ENCODE results near the gene SH3GL2.

The SH3GL2 gene

DNA sequence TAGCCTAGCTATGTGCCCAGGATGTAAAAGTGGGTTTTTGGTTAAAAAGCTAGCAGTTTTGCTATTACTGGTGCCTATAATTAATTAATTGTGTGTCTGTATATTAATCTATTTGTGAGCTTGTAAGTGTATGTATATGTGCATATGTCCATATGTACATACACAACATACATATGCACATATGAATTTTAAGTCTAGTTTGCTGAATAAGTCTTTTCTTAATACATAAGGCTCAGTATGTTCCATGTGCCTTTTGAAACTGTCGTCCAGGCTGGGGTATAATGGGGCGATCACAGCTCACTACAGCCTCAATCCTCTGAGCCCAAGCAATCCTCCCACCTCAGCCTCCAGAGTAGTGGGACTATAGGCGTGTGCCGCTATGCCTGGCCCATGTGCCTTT lies 10.1 kb downstream of the SH3GL2 start:
- no peaks in the 10 kb centered on the region for H3K9me3 Mint-ChIP-seq (ENCODE audit: low read depth)
- H3K4me1 Mint-ChIP-seq (ENCODE audit: low read depth) = no peaks in the 10 kb centered on the region
- H3K27me3 Mint-ChIP-seq = no peaks in the 10 kb centered on the region
- no peak overlapping the region for H3K4me3 Mint-ChIP-seq
- H3K27ac Mint-ChIP-seq = no peak overlapping the region
- H3K36me3 Mint-ChIP-seq = no peaks in the 10 kb centered on the region

DNA sequence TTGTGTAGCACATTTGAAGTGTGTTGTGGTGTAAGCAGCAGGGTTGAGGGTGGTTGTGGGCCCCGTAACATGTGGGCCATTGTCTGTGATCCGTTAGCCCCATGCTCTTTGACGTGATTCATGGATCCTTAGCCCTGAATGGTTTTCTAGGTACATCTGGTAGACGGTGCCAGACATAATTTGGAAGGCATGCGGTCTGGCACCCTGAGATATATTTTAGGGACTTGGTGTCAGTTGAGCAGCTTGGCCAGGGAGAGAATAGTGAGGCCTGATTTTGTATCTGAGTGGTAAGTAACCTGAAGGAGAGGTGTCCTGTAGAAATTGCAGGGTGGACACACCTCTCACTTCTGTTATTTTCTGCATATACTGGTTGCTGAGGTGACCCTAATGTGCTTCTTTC lies 10.9 kb downstream of the SH3GL2 start:
- H3K4me1 Mint-ChIP-seq (ENCODE audit: low read depth) = no peaks in the 10 kb centered on the region
- H3K9me3 Mint-ChIP-seq (ENCODE audit: low read depth) = no peaks in the 10 kb centered on the region
- H3K4me3 Mint-ChIP-seq = no peak overlapping the region
- no peaks in the 10 kb centered on the region for H3K27me3 Mint-ChIP-seq
- H3K36me3 Mint-ChIP-seq = no peaks in the 10 kb centered on the region
- no peak overlapping the region for H3K27ac Mint-ChIP-seq

DNA sequence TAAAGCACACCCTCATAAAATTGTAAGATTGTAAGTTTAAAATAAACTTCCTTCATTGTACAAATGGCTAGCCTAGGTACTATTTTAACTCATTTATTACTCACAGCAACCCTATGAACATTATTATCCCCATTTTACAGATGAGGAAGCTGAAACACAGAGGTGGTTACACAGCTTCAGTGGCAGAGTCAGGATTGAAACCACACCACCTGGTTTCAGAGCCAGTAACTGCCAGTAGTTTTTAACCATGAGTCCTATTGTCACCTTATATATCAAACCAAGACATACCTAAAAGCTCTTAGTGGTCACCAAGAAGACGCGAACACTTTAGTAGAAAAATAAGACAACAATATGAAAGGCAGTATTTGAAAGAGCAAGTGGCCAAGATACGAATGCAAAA lies 16.1 kb downstream of the SH3GL2 start:
- Mint-ChIP-seq H3K27me3 (no peaks in the 10 kb centered on the region), H3K4me1 (ENCODE audit: low read depth) (no peaks in the 10 kb centered on the region), H3K4me3 (no peak overlapping the region), H3K36me3 (no peaks in the 10 kb centered on the region), H3K9me3 (ENCODE audit: low read depth) (no peaks in the 10 kb centered on the region), H3K27ac (no peak overlapping the region)

DNA sequence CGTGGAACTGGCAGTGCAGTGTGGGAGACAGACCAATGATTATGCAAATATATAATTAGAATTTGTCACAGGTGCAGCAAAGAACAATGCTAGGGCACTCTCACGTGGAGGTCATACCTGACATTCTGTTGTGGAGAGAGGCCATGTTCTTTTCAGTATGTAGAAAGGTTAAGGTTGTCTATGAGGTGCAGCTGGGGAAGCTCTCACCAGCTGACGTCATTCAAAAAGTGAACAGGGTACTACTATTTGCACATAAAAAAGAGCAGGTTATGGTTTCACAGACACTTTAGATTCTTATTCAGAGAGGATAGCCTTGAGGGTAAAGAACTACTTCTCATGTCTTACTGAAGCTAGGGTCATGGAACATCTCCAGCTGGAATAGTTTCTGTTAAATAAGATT lies 19.1 kb downstream of the SH3GL2 start:
- no peak overlapping the region for H3K27ac Mint-ChIP-seq
- H3K27me3 Mint-ChIP-seq = peaks cover 2% of the 10 kb centered on the region
- no peaks in the 10 kb centered on the region for H3K4me1 Mint-ChIP-seq (ENCODE audit: low read depth)
- H3K36me3 Mint-ChIP-seq = no peaks in the 10 kb centered on the region
- no peak overlapping the region for H3K4me3 Mint-ChIP-seq
- H3K9me3 Mint-ChIP-seq (ENCODE audit: low read depth) = peaks cover 5% of the 10 kb centered on the region

DNA sequence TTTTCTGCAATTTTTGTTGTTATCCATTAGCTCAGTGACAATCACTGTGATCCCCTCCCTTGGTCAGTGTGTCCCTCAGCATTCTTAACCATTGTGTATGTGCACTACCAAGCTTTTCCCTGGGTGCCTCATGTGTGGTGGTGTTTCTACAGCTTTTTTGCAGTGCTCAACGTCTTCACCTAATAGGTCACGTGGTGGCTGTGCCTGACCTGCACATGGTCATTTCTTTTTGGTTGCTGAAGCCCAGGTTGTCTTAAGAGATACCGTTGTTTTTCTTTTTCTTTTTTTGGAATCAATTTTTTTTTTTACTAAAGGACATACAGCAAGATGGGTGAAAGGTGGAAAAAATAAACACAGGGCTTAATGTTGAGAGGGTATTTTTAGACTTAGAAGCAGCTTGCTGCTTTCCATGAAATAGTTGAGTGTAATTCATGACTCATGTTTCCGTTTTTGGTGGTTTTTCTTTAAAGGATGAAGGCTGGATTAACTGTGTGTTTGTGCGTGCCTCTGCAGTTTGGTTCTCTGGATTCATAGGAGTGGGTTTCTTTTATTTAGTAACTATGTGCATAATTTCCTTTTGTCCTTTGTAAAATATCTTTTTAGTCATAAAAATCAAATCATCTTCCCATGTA lies 22.2 kb downstream of the SH3GL2 start:
- Mint-ChIP-seq H3K27me3 (peaks cover 4% of the 10 kb centered on the region), H3K36me3 (no peaks in the 10 kb centered on the region), H3K27ac (no peak overlapping the region), H3K4me1 (ENCODE audit: low read depth) (no peaks in the 10 kb centered on the region), H3K4me3 (no peak overlapping the region), H3K9me3 (ENCODE audit: low read depth) (peaks cover 9% of the 10 kb centered on the region)

DNA sequence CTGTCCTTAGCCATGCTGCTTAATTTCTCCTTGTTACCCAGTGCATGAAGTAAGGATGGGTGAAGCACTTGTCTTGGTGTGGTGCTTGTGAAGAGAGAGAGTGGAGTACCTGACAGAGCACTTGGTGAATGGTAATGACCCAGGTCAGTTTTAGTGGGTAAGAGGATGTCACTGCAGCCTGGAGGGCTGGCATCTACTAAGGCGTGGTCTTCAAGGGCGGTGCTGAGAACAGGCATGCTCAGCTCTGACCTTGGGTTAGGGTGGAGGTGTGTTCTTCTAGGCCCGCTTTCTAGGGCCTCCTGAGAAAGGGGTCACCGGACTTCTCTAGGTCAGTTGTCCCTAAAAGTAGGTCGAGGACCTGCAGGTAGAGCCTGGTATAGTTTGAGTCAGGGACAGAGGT lies 25.7 kb downstream of the SH3GL2 start:
- H3K4me3 Mint-ChIP-seq = no peak overlapping the region
- H3K27me3 Mint-ChIP-seq = peaks cover 4% of the 10 kb centered on the region
- no peaks in the 10 kb centered on the region for H3K4me1 Mint-ChIP-seq (ENCODE audit: low read depth)
- no peak overlapping the region for H3K27ac Mint-ChIP-seq
- peaks cover 9% of the 10 kb centered on the region for H3K9me3 Mint-ChIP-seq (ENCODE audit: low read depth)
- H3K36me3 Mint-ChIP-seq = no peaks in the 10 kb centered on the region

DNA sequence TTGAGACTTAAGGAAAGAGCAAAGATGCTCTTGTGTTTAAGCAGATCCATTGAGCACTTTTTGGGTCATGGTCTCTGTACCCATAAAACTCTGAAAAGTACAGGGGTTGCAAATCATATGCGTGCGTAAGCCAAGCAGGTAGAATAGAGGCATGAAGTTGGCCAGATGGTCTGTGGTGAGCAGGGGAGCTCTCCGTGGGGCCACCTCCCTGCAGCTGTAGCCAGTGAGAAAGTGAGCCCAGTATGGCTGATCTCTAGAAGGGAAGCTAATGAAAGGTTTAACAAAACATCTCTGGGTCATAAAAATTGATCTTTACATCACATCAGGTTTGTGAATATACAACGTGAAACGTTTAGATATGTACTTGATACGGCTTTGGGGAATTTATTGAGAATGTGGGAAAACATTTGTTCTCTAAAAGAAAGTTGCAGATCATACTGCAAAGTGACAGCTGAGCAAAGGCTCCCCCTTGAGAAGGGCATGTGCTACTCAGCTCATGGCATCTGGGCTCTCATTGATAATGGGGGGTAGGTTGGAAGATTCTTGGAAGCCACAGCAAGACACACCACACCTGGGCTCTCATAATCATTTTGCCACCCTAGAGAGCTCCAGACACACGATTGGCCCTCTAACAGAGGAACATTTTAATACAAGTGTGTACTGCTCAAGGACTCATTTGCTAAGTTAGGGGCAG lies 30.6 kb downstream of the SH3GL2 start:
- no peak overlapping the region for H3K4me3 Mint-ChIP-seq

DNA sequence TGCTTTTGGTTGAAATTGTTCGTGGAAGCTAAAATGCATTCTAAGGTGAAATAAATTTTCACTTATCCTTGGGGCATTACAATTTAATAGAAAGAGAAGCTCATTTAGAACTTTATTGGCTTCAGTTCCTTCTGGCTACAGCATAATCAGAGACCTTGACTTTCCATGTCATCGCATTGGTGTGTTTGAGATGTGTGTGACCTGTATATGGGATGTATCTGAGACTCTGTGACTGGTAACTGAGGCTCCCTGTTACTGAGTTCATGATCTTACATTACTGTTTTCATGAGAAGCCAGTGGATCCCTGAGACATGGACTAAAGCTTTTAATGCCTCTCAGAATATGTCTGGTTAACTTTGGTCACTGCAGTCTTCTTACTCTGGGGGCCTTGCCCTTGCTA lies 32.5 kb downstream of the SH3GL2 start:
- Mint-ChIP-seq H3K27me3 (peaks cover 2% of the 10 kb centered on the region), H3K4me3 (no peak overlapping the region), H3K27ac (no peak overlapping the region), H3K4me1 (ENCODE audit: low read depth) (no peaks in the 10 kb centered on the region), H3K36me3 (no peaks in the 10 kb centered on the region), H3K9me3 (ENCODE audit: low read depth) (no peaks in the 10 kb centered on the region)

More for the DNA sequence above, 30.6 kb downstream of the SH3GL2 start:
- H3K27ac Mint-ChIP-seq = no peak overlapping the region
- no peaks in the 10 kb centered on the region for H3K9me3 Mint-ChIP-seq (ENCODE audit: low read depth)
- no peaks in the 10 kb centered on the region for H3K4me1 Mint-ChIP-seq (ENCODE audit: low read depth)
- H3K27me3 Mint-ChIP-seq = peaks cover 2% of the 10 kb centered on the region
- no peaks in the 10 kb centered on the region for H3K36me3 Mint-ChIP-seq

DNA sequence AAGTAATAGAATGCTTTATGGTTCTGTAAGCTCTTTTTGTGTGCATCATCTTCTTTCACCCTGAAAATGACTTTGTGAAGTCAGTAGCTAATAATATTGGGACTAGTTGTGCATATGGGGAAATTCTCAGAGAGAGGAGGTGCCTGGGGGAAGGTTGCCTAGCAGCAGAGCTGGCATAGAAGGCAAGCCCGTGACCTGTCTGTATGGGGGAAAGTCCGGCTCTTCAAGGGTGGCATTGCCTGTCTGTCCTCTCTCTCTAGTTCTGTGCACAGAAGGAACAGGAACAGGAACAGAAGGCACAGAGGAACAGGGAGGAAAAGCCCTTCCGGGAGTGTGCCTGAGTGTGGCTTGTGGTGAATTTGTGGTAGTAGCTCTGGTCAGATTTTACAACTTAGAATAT lies 33.1 kb downstream of the SH3GL2 start:
- no peaks in the 10 kb centered on the region for H3K9me3 Mint-ChIP-seq (ENCODE audit: low read depth)
- no peaks in the 10 kb centered on the region for H3K4me1 Mint-ChIP-seq (ENCODE audit: low read depth)
- no peaks in the 10 kb centered on the region for H3K36me3 Mint-ChIP-seq
- H3K4me3 Mint-ChIP-seq = no peak overlapping the region
- H3K27ac Mint-ChIP-seq = no peak overlapping the region
- peaks cover 2% of the 10 kb centered on the region for H3K27me3 Mint-ChIP-seq

DNA sequence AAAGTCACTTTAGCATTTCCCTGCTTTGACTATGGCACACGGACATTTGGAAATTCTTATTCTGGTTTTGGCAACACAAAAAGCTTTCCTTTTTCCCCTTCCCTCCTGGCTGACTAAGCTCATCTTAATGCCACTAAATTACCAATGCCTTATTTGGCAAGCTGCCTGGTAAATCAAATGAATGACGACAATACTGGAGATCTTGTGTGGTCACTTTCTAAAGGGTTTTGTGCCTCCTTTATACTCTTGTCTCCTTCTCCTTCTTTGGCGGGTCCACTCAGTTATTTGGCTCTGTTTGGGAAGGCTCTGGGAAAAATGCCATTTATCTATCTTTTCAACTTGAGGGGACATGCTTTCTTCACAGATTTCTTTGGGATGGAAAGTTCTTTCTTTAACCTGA lies 34.9 kb downstream of the SH3GL2 start:
- peaks cover 2% of the 10 kb centered on the region for H3K27me3 Mint-ChIP-seq
- no peaks in the 10 kb centered on the region for H3K4me1 Mint-ChIP-seq (ENCODE audit: low read depth)
- H3K36me3 Mint-ChIP-seq = no peaks in the 10 kb centered on the region
- H3K4me3 Mint-ChIP-seq = no peak overlapping the region
- no peak overlapping the region for H3K27ac Mint-ChIP-seq
- H3K9me3 Mint-ChIP-seq (ENCODE audit: low read depth) = no peaks in the 10 kb centered on the region

DNA sequence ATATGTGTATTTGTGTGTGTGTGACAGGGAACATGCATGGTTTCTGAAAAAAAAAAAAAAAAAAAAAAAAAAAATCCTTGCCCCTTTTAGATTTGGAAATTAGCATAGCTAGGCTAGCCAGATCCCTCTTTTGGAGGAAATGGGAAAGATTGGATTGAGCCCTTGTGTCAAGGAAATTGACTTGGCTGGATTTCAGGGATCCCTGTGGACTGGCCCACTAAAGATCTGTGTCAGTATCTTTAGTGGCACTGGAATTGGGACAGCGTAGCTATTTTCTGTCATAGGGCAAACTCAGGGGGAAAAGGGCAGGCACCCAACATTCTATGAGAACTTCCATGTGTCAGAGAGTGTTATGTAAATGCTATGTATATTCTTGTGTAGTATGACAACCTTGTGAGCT lies 35.4 kb downstream of the SH3GL2 start:
- H3K9me3 Mint-ChIP-seq (ENCODE audit: low read depth) = no peaks in the 10 kb centered on the region
- no peaks in the 10 kb centered on the region for H3K4me1 Mint-ChIP-seq (ENCODE audit: low read depth)
- H3K4me3 Mint-ChIP-seq = no peak overlapping the region
- no peaks in the 10 kb centered on the region for H3K36me3 Mint-ChIP-seq
- no peak overlapping the region for H3K27ac Mint-ChIP-seq
- H3K27me3 Mint-ChIP-seq = peaks cover 2% of the 10 kb centered on the region

DNA sequence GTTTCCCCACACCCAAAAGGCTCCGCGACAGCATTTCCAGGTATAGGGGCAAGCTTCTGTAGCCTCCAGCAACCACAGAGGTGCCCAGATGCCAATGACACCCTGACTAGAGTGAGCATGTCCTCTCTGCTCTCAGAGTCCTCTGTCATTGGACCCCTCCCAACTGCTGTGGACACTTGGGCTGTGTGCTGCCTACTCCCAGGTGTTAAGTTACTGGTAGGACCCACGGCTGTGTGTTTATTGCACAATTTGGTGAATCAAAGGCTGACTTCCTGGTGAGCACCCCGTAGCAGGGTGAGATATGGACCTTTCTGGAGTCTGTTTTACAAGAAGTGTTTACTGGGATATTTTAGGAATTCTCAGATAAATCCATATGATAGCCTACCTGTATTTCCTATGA lies 36.0 kb downstream of the SH3GL2 start:
- H3K4me3 Mint-ChIP-seq = no peak overlapping the region
- no peaks in the 10 kb centered on the region for H3K4me1 Mint-ChIP-seq (ENCODE audit: low read depth)
- no peaks in the 10 kb centered on the region for H3K9me3 Mint-ChIP-seq (ENCODE audit: low read depth)
- H3K27me3 Mint-ChIP-seq = peaks cover 2% of the 10 kb centered on the region
- no peak overlapping the region for H3K27ac Mint-ChIP-seq
- H3K36me3 Mint-ChIP-seq = no peaks in the 10 kb centered on the region

DNA sequence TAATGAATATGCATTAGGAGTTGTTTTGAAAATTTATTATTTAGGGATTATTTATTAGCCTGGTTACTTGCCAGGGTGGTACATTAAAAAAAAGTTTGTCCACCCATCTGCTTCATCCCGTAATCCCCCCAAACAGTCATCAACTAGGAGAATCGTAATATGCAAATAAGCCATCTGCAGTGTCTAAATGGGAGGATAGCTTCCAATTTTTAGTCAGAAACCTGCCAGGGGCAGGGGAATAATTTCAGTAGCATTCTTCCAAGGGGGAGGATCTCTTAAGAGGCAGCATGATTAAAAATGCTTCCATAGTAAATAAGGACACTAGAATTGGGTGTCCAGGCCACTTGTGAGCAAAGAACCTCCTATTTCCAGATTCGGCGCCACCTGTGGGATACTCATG lies 43.3 kb downstream of the SH3GL2 start:
- Mint-ChIP-seq H3K27me3 (no peaks in the 10 kb centered on the region), H3K4me3 (no peak overlapping the region), H3K9me3 (ENCODE audit: low read depth) (no peaks in the 10 kb centered on the region), H3K36me3 (no peaks in the 10 kb centered on the region), H3K4me1 (ENCODE audit: low read depth) (no peaks in the 10 kb centered on the region), H3K27ac (no peak overlapping the region)

DNA sequence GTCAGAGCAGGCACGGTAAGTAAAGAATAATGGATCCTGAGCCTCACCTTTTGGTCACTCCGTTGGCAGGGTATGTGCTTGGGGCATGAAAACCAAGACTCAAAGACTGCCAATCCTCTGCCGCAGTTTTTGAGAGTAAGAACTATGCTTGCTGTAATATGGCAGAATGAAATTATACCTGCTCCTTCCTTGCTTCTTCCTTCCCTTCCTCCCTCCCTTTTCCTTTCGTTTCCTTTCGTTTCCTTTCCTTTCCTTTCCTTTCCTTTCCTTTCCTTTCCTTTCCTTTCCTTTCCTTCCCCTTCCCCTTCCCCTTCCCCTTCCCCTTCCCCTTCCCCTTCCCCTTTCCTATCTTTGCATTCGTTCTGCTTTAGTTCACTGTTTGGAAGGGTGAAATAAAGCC lies 43.9 kb downstream of the SH3GL2 start:
- H3K9me3 Mint-ChIP-seq (ENCODE audit: low read depth) = peaks cover 2% of the 10 kb centered on the region
- no peaks in the 10 kb centered on the region for H3K4me1 Mint-ChIP-seq (ENCODE audit: low read depth)
- H3K27ac Mint-ChIP-seq = no peak overlapping the region
- H3K27me3 Mint-ChIP-seq = no peaks in the 10 kb centered on the region
- no peak overlapping the region for H3K4me3 Mint-ChIP-seq
- no peaks in the 10 kb centered on the region for H3K36me3 Mint-ChIP-seq

DNA sequence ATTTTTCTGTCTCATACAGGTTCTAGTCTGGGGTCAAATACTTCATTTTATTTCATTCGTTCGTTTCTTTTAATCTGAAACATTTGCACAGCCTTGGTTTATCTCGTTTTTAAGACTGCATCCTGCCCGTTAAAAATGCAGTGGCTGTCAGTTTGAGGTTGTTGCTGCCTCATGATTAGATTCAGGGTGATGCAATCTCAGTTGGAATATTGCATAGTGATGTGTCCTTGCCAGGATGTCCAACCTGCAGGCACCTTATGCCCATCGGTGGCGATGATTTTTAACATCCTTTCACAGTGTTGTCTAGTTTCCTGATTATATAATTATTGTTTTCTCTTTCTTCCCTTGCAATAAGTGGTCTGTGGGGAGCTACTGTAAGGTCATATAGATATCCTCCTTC lies 45.1 kb downstream of the SH3GL2 start:
- Mint-ChIP-seq H3K9me3 (ENCODE audit: low read depth) (peaks cover 3% of the 10 kb centered on the region), H3K4me1 (ENCODE audit: low read depth) (no peaks in the 10 kb centered on the region), H3K36me3 (no peaks in the 10 kb centered on the region), H3K27me3 (no peaks in the 10 kb centered on the region), H3K27ac (no peak overlapping the region), H3K4me3 (no peak overlapping the region)

DNA sequence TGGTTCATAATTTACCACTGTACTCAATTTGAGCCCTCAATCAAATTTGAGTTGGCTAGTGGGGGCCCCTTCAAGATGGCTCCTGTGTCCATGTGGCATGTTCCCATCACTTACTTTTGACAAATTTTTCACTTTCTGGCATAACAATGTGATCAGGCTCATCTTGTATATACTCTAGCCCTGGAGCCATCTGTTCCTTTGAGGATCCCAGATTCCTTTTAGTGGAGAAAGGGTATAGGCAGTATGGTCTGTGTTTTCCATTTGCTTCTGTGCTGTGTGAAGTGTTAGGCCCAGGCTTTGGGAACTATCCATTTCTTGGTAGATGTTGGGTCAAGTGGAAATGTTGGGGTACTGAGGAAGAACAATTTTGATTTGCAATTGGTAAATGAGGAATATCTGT lies 45.7 kb downstream of the SH3GL2 start:
- H3K36me3 Mint-ChIP-seq = no peaks in the 10 kb centered on the region

More for the DNA sequence above, 45.7 kb downstream of the SH3GL2 start:
- Mint-ChIP-seq H3K27ac (no peak overlapping the region), H3K4me3 (no peak overlapping the region), H3K27me3 (no peaks in the 10 kb centered on the region), H3K4me1 (ENCODE audit: low read depth) (no peaks in the 10 kb centered on the region), H3K9me3 (ENCODE audit: low read depth) (peaks cover 3% of the 10 kb centered on the region)
